ELR (cell line): ENCODE measurements around the gene SMNDC1.
"Not testable (repeated sequence)": the region's sequence is repeated elsewhere in the genome, so short reads cannot be mapped to it uniquely, and the experiment has no call there.

Experiments used
- DNase-seq: peaks from one replicate; pipeline ENCODE4 v3.0.0-alpha.2; 2015; ENCODE audit warnings: low read depth

The SMNDC1 gene

DNA sequence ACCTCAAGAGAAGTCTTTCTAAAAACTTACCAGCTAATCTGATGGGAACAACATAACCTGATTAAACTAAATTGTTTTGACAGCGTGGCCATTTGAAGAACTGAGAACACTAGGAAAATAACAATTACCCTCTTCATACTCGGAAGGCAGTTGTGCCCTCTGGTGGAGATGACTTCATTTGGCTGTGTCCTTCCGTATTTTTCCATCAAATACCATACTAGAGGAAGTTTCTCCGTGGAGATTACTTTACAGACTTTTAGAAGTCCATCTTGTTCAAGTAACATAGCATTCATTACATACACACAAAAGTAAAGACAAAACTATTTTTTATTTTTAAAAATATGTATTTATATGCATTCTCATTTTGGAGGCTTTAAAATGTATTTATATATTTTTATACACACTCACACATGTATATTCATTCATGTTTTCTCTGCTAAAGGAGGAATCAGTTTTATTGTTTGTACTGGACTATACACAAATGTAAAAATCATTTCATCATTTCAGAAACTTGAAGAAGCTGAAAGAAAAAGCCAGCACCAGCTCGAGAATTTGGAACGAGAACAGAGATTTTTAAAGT, 25.2 kb downstream of the SMNDC1 start:
- DNase-seq: peak; percentile 70

DNA sequence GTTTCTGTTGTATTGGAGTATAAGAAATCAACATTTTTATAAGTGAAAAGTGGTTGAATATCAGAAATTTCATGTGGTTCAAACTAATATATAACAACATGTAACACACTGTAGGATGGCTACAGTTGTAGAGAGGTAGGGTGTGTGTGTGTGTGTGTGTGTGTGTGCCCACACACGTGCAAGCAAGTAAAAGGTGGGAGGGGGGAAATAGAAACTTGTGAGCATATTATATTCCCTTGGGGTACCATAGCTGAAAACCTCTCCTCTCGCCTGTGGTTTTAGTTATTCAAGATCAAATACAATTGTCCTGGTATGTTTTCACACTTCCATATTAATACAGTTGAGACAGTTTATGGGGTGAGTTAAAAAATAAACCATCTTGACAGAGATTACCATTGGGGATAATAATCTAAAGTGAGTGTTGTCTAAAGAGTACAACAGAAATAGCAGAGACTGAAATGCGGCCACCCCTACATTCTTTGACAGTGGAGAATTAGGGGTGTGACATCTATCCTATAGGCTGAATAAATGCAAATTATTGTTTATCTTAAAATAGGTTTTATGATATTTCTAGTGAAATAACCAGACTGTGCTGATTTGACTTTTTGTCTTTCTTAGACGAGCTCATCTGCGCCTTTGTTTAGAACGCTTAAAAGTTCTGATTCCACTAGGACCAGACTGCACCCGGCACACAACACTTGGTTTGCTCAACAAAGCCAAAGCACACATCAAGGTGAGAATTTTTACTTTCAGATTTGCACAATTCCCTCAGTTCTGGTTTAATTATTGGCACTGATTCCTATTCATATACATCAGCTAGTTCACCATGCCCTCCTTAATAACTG, 25.9 kb downstream of the SMNDC1 start:
- DNase-seq: no peak

DNA sequence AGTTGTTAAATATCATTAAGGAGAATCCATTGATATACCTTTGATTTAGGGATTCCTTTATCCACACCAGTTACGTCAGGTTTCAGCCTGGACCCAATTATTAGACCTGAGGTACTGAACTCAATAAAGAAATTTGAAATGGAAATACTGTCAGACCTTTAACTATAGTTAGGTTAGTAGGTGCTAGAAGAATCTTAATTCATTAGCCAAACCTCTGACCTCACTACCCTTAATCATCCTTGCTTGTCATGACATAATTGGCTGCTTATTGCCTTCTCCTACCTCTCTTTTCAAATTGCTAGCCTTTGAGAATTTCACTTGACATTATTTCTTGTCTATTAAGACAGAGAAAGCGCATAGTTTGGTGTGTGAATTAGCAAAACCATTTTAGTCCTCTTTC, 27.1 kb downstream of the SMNDC1 start:
- DNase-seq: no peak

DNA sequence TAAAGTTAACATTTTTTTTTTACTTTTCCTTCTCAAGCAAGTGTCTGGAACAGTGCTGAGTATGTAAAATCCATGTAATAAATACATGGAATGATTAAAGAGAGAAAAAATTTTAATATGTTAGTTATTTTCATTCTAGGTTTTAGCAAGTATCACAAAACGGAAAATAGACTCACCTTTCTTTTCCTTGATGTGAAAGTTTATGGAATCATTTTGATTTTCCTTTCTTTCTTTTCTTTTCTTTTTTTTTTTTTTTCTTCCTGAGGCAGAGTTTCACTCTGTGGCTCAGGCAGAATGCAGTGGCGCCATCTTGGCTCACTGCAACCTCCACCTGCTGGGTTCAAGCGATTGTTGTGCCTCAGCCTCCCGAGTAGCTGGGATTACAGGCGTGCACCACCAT, 28.1 kb downstream of the SMNDC1 start:
- no peak for DNase-seq

DNA sequence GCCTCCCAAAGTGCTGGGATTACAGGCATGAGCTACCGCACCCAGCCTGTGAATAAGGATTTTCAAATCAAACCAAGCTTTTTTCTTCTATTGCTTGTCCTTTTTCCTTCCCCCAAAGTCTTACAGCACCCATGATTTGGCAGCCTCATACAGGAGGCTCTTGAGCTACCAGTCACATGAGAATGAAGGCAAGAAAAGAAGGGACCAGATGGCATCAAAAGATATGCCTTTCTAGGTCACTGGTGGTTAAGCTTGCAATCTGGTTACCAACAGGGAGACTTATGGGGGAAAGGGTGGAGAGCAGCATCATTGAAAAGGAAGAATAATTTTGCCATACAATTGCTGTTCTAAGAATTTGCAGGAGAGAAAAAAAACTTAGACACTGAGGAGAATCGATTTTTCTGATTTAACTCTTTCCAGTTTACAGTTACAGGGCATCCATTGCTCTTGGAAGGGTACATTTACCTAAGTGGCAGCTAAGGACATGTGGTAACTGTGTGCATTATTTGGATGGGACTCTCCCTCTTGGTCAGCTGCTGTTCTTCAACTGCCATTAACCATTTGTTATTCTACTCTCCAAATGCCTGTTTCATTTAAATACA, 29.5 kb downstream of the SMNDC1 start:
- no peak for DNase-seq

DNA sequence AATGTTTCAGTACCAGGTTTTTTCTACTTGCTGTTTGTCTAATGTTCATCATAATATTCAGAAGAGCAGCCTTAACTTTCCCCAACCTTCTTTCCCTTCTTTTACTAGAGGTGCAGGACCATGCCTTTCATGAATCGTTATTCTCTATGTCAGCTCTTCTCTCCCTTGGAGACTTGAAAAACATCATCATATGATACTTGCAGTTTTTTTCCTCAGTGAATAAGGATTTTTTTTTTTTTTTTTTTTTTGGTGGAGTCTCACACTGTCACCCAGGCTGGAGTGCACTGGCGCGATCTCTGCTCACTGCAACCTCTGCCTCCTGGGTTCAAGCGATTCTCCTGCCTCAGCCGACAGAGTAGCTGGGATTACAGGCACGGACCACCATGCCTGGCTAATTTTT, 30.1 kb downstream of the SMNDC1 start:
- no peak for DNase-seq

DNA sequence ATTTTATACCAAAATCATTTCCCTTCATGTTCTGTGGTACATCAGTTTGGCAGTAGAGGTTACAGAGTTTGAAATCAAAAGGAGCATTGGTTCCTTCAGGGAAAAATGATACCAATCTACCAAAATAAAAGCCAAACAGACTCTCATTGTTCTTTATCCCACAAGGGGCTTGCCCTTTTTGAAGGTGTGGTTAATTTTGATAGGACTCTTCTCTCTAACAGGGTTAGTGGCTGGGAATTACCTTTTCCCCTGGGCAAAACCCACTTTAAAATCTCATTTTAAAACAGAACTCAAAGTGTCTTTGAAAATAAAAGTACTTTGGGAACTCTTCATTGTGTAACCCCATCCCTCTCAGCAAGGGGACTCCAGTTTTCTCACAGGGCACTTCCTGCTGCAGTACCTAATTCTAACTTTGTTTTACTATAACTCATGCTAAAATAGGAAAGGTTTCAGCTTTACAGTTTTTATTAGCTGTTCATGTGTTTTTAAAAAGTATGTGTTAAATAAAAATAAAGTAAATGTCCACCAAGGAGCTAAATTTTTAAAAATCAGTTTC, 30.6 kb downstream of the SMNDC1 start:
- DNase-seq: no peak

DNA sequence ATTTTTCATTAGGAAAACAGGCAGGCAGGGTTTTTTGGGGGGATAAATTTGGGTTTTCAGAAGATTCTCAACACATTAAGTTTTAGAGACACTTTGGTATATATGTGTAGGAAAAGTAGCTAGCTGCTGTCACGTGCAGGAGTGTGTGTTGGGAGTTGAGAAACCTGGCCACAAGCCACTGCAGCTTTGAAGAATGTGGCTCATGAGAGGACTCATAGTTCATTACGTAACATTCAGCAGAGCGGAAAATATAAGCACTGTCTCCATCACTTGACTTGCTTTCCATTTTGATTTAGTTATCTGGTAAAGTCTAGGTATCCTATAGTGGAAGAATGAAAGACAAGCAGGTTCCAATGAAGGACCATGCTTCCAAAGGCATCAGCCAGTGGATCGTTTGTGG, 31.2 kb downstream of the SMNDC1 start:
- DNase-seq: peak; percentile 73

DNA sequence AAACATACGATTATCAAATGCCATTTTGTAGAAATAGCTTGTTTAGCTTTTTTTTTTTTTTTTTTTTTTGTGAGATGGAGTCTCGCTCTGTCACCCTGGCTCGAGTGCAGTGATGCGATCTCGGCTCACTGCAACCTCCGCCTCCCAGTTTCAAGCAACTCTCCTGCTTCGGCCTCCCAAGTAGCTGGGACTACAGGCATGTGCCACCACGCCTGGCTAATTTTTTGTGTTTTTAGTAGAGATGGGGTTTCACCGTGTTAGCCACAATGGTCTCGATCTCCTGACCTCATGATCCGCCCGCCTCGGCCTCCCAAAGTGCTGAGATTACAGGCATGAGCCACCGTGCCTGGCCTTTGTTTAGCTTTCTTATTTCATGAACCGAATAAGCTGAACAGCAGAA, 31.7 kb downstream of the SMNDC1 start:
- DNase-seq: not testable (repeated sequence)

DNA sequence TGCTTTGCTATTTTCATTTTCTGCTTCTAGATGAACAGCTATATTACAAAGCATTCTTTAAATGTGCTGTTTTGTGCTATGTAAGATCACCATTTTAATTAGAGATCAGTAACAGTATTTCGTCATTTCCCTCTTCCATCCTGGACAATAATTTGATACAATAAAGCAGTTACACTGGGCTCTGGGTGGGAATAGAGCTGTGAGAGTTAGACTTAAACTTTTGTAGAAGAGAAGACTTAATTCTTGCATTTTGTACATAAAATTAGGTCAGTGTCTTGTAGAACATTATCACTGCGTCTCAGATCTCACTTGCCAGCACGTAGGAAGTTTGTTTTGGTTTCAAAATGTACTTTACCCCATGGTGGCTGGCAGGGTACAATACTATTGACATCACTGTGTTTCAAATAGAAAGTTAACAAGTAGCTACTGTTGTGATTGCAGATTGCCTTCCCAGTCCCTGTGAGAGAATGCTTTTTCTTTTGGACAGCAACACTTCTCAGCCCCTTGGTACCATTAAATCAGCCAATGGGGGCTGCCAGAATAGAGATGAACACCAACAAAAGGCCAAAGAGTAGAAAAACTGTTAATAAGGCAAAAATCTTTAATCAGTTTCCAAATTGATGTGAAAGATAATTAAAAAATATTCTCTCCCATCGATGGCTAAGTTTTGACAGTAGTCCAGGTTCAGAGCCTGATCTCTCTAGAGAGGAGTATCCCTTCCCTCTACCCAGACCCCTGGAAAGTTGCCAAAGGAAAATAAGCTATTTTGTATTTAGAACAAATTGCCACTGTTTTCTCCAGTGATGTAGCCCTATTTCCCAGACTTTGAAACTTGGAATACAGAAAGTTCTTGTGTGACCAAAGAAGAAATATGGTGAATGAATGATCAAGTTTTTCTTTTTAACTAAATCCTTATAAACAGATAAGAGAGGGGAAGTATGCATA, 35.1 kb downstream of the SMNDC1 start:
- no peak for DNase-seq

DNA sequence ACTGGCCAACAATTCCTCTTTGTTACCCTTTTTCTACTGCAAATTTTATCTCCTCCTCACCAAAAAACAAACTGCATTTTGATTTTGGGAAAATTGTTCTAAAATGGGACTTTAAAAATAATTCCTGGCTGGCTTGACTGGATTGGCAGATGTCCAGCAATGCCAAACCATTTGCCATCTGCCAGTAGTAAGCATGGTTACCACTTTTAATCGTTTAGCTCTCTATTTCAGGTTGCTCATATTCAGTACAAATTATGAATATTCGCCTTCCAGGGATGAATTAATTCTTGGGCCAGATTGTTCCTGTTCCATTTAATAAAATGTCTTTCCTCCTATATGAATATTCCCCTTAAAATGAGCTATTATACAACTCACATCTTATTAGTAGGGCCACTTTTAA, 35.7 kb downstream of the SMNDC1 start:
- no peak for DNase-seq

DNA sequence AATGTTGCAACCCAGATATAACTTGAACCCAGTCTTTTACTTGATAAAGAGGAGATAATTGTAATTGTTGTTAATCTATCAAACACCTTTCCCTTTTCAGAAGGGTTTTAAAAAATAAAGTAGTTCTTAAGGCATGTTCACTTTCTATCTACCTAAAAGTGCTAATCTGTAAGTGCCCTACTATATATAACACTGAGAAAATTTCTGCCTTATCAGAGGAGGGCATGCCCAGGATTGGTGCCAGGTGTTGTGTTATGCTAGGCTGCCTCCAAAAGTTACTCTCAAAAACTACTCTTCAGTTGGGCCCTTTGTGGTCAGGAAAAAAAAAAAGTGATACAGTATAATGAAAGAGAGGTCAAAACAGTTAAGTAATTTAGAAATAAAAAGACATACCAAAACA, 36.3 kb downstream of the SMNDC1 start:
- no peak for DNase-seq

DNA sequence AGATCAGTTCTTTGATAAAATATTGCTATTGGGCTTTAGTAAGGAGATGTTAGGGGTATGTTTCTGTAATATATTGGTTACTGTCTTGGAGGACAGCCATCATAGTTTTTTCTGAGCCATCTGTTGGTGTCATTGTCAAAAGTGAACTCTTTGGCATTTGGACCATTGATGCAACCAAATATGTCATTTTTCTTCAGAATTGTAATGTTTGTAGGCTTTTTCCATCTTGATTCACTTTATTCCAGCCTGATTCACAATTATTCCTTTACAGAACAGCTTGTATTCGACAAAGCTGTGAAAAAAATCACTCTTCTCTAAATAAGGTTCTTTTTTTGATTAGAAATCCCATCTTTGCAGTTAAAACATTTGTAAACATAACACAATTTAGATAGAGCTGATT, 37.4 kb downstream of the SMNDC1 start:
- DNase-seq: no peak

DNA sequence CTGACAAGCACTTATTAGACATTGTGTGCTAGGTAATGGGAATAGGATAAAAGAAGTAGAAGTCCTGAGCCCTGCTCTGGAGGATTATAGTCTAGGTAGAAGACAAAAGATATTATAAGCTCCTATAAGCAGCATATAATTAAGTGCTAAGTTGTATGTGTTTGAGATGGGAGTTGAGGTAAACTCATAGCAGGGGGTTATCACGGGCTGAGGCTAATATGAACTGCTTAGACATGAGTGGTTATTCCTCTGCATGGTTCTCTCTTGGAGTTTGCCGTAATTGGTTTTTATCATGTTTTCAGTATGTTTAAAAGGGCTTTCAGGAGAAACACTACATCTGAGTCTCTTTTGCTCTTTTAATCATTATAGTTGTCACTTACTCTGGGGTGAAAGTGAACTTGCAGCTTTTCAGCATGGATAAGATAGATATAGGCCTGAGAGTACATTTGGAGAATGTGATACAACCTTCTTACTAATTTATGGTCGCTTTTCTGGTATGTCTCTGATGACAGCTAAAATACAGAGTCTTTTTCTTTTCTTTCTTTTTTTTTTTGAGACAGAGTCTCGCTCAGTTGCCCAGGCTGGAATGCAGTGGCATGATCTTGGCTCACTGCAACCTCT, 39.0 kb downstream of the SMNDC1 start:
- DNase-seq: no peak

DNA sequence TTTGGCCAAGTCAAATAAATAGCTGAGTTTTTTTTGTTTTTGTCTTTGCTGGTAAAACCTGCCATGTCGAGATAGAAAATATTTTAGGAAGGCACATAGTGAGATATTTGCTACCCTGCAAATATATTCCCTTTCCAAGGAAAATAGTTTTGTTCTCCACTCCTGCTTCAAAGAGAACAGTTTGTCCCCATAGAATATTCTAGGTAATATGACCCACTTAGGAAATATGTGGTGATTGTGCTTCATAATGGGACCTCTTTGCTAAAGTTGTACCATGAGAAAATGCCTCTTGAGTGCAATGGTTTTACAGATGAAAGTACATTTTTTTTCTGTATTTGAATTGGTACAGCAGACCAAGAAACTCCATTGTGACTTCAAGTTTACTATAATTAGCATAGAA, 41.6 kb downstream of the SMNDC1 start:
- no peak for DNase-seq

DNA sequence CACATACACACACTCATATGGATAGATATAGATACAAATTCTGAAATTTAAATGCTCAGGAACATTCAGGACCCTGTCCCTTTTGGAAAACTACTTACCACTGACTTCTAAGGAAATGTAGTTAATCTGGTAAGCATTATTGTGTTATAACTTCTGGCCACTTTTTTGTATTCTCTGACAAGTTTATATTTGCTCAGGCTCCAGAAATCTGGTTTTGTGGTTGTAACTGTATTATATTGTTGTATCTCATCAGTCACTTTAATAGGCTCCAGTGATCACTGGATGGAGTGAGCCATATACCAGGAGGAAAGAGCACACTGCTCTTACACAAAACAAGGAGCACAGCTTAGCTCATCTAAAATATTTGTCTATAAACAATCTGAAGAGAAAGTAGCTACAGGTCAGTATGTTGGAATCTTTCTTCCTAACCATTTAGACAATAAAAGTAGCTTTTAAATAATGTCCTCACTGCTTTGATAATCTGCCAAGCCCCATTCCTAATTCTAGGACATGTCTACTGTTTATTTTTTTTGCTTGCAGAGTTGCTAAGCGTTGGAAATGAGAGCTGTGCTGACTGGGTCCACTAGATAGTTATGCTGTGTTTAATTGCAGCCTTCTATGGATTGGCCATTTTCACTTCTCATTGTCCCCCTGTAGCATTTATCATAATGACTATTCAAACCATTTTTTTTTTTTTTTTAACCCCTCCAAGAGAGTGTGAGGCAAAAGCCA, 43.8 kb downstream of the SMNDC1 start:
- DNase-seq: no peak

DNA sequence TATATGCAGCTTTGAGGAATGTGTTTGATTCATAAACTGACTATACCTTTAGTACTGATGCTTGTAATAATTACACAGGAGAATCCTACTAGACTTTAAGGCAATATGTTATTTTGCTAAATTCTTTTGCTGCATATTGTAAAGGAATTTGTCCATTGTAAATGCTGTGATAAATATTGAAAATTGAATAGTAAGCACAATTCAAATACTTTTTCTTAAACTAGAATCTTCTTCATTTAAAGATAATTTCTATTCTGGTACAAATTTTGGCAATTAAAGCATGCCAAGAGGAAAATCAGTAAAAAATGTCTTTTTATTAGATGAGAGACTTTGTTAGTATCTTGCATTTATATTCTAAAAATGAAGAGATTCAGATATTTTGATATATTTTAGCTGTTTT, 45.4 kb downstream of the SMNDC1 start:
- no peak for DNase-seq

DNA sequence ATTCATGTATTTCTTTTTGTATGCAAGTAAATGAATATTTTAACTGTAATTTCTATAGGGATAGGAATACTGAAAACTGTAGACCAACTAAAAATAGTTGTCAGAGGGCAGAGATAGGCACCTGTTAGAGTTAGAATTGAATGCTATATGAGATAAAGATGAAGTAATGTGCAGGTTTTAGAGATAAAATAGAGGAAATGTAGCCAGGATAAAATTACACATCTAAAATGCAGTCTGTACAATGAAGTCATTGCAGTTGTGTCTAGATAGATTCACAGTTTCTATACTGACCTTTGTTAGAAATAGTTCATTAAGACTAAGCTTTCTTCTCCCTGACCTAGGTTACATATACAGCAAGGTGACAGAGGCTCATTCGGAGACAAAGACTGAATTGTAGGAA, 46.2 kb downstream of the SMNDC1 start:
- DNase-seq: no peak

DNA sequence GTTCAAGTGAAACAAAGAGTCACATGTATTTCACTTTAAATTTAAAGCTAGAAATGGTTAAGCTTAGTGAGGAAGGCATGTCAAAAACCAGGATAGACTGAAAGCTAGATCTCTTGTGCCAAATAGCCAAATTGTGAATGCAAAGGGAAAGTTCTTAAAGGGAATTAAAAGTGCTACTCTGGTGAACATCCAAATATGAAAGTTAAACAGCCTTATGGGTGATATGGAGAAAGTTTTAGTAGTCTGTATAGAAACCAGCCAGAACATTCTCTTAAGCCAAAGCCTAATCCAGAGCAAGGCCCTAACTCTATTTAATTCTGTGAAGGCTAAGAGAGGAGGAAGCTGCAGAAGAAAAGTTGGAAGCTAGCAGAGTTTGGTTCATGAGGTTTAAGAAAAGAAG, 50.3 kb downstream of the SMNDC1 start:
- DNase-seq: no peak

DNA sequence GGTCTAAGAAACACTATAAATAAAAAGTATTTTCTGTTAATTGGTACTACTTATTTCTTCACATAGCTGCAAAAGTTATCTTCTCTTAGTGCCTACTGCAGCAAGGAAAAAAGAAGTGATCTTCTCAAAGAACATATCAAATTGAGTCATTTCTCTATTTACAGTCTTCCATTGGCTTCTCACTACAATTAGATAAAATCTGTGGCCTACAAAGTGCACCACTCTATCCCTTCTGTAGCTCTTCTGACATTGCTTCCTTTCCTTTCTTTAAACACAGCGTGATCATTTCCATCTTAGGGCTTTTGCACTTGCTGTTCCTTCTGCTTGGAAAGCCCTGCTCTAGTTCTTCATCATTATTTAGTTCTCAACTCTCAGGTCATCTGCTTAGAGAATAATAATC, 52.6 kb downstream of the SMNDC1 start:
- no peak for DNase-seq

DNA sequence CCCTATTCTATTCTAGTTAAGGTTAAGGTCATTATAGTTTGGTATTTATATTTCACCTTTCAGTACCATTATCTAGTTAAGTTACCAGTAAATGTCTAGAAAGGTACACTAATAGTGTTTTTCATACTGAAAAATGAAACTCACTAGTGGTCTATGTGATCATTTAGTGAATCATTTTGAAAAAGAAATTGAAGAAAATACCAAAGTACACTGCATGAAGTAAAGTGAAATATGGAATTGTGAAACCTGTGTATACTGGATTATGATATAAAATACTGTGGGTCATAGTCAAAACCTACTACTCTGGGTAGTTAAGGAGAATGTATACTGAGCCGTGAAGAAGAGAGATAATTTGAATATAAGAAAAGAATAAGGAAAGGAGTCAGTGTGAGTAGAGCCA, 53.3 kb downstream of the SMNDC1 start:
- DNase-seq: not testable (repeated sequence)
